ENCODE results near the gene CCNQ. TPM values are rescaled to one million over a fixed set of nuclear protein-coding genes. Genes with fewer than 3 reads are reported as not detected.

The CCNQ gene
- total RNA-seq, 2 donors from 2014 or later, result 33.8 to 55.9 TPM

DNA sequence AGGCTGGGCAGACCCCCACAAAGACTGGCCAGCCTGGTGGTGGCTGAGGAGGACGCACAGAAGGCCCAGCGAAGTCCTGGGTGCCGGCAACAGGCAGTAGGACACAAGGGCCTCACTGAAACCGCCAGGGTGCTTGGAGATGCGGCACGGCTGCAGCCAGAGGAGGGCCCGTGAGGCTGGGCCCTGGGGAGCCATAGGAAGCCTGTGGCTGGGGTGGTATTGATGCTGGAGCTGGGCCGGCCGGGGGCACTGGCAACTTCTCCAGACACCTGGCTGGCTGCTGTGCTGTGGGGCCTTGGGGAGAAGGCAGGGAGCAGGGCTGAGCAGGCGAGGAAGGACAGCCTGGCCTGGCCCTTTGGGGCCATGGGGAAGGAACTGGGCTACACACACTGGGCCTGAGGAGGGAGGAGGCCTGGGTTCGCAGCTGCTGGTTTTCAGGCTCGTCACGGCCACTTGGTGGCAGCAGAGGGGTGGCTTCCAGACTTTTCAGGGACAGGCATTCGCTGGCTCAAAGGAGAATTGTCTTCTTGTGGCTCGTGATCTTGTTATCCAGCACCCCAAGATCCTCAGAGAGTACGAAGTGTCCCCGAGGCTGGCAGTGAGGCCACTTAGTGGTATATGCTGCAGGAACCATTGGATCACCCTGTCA lies 44.3 kb downstream of the CCNQ start:
- H3K36me3 ChIP-seq, result no peaks in the 10 kb centered on the region
- H3K4me1 ChIP-seq (replicated peaks), result no peaks in the 10 kb centered on the region
- TF ChIP-seq POLR2AphosphoS5 (IDR thresholded peaks at IDR 0.05), result no peak
- TF ChIP-seq, protein P1, sequence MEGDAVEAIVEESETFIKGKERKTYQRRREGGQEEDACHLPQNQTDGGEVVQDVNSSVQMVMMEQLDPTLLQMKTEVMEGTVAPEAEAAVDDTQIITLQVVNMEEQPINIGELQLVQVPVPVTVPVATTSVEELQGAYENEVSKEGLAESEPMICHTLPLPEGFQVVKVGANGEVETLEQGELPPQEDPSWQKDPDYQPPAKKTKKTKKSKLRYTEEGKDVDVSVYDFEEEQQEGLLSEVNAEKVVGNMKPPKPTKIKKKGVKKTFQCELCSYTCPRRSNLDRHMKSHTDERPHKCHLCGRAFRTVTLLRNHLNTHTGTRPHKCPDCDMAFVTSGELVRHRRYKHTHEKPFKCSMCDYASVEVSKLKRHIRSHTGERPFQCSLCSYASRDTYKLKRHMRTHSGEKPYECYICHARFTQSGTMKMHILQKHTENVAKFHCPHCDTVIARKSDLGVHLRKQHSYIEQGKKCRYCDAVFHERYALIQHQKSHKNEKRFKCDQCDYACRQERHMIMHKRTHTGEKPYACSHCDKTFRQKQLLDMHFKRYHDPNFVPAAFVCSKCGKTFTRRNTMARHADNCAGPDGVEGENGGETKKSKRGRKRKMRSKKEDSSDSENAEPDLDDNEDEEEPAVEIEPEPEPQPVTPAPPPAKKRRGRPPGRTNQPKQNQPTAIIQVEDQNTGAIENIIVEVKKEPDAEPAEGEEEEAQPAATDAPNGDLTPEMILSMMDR (IDR thresholded peaks at IDR 0.05), result peak in 3 of 4 experiments; percentile 47 to 67 (median 59)
- no peak overlapping the region for H3K4me3 ChIP-seq
- intact Hi-C loops (cut with DNase I), result loop anchor here (10.0 kb wide), 1 partner anchor 150 kb away; no protein-coding TSS in a partner anchor
- peak; percentile 37 for DNase-seq (ENCODE audit: low spot score)
- H3K9me3 ChIP-seq, result no peaks in the 10 kb centered on the region
- WGBS, result 0% methylated on average over 4 of the region's 17 CpGs
- H3K27me3 ChIP-seq (replicated peaks; ENCODE audit: insufficient read depth), result no peaks in the 10 kb centered on the region
- no peak overlapping the region for H3K27ac ChIP-seq

DNA sequence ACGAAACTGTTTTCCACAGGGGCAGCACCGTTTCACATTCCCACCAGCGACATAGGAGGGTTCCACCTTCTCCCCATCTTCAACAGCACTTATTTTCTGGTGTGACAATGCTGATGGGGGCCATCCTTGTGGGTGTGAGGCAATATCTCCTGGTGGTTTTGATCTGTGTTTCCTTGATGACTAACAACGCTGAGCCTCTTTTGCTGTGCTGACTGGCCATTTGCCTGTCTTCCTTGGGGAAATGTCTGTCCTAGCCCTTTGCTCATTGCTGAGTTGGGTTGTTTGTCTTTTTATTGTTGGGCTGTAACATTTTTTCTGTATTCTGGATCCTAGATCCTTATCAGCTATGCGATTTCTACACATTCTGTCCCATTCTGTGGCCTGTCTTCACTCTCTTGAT lies 47.8 kb downstream of the CCNQ start:
- Histone ChIP-seq H3K36me3 (no peaks in the 10 kb centered on the region), H3K9me3 (no peaks in the 10 kb centered on the region), H3K4me3 (no peak overlapping the region), H3K27me3 (replicated peaks; ENCODE audit: insufficient read depth) (no peaks in the 10 kb centered on the region), H3K27ac (no peak overlapping the region), H3K4me1 (replicated peaks) (no peaks in the 10 kb centered on the region)
- TF ChIP-seq, protein P1 (IDR thresholded peaks at IDR 0.05), result no peak
- TF ChIP-seq POLR2AphosphoS5 (IDR thresholded peaks at IDR 0.05) (no peak), POLR2A (IDR thresholded peaks at IDR 0.05) (no peak)
- no peak for DNase-seq (ENCODE audit: low spot score)
- 67% methylated on average over 5 of the region's 5 CpGs for WGBS
- intact Hi-C loops (cut with DNase I), result loop anchor here (10.0 kb wide), 1 partner anchor 154 kb away; no protein-coding TSS in a partner anchor

DNA sequence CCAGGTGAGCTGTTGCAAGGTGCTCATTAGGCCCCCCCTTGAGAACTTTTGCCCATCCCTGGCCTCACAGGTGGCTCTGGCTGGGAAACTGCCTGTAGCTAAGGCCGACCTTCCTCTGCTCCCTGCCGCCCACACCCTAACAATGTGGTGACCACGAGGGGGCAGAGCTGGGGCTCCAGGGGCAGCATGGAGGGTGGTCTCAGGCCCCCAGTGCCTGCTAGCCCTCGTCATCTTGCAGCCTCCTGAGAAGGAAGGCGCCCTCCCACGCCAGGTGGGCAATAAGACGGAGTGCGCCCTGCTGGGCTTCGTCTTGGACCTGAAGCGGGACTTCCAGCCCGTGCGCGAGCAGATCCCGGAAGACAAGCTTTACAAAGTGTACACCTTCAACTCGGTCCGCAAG lies 49.1 kb downstream of the CCNQ start:
- Histone ChIP-seq H3K9me3 (no peaks in the 10 kb centered on the region), H3K4me3 (no peak overlapping the region), H3K27me3 (replicated peaks; ENCODE audit: insufficient read depth) (no peaks in the 10 kb centered on the region), H3K27ac (no peak overlapping the region), H3K36me3 (no peaks in the 10 kb centered on the region), H3K4me1 (replicated peaks) (no peaks in the 10 kb centered on the region)
- DNase-seq (ENCODE audit: low spot score), result no peak
- intact Hi-C loops (cut with DNase I), result loop anchor here (10.0 kb wide), 1 partner anchor 155 kb away; no protein-coding TSS in a partner anchor
- TF ChIP-seq POLR2AphosphoS5 (IDR thresholded peaks at IDR 0.05) (no peak), POLR2A (IDR thresholded peaks at IDR 0.05) (no peak)
- TF ChIP-seq, protein P1 (IDR thresholded peaks at IDR 0.05), result no peak
- 89% methylated on average over 16 of the region's 16 CpGs for WGBS

DNA sequence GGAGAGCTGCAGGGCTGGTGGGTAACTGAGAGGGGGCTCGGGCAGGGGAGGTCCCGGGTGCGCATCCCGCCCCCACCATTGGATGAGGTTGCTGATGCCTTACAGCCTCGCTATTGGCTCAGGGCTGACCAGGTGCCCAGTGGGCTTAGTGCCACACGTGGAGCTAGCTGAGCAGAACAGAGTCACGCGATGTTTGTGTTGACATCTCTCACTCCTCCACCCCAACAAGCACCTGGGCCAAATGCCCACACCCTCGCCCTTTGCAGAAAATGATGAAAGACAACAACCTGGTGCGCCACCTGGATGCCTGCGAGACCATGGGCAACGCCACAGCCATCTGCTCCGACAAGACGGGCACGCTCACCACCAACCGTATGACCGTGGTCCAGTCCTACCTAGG lies 49.7 kb downstream of the CCNQ start:
- Histone ChIP-seq H3K27ac (no peak overlapping the region), H3K4me3 (no peak overlapping the region), H3K36me3 (no peaks in the 10 kb centered on the region), H3K9me3 (no peaks in the 10 kb centered on the region), H3K27me3 (replicated peaks; ENCODE audit: insufficient read depth) (no peaks in the 10 kb centered on the region), H3K4me1 (replicated peaks) (no peaks in the 10 kb centered on the region)
- intact Hi-C loops (cut with DNase I), result no loop called here
- WGBS, result 83% methylated on average over 11 of the region's 17 CpGs
- no peak for DNase-seq (ENCODE audit: low spot score)
- TF ChIP-seq, protein P1 (IDR thresholded peaks at IDR 0.05), result no peak
- TF ChIP-seq POLR2AphosphoS5 (IDR thresholded peaks at IDR 0.05) (no peak), POLR2A (IDR thresholded peaks at IDR 0.05) (no peak)

DNA sequence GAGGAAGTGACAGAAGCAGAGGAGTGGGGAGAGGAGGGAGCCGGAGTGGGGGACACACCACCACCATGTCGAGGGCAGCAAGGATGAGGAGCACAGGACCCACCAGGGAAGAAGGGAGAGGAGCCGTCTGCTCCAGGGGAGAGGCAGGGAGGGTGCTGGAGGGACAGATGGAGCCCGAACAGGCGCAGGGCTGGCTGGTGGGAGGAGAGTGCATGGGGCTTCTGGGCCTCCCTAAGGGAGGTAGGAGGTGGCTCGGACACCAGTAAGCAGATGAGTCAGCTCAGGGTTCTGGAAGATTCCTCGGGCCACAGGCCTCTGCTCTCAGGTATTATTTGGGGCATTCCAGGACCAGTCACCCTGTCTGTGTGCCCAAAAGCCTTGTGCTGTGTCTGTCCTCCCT lies 51.7 kb downstream of the CCNQ start:
- 60% methylated on average over 7 of the region's 7 CpGs for WGBS
- H3K4me1 ChIP-seq (replicated peaks), result no peaks in the 10 kb centered on the region
- no peaks in the 10 kb centered on the region for H3K9me3 ChIP-seq
- H3K36me3 ChIP-seq, result no peaks in the 10 kb centered on the region
- intact Hi-C loops (cut with DNase I), result no loop called here
- no peak overlapping the region for H3K4me3 ChIP-seq
- no peak for DNase-seq (ENCODE audit: low spot score)
- no peak overlapping the region for H3K27ac ChIP-seq
- TF ChIP-seq POLR2A (IDR thresholded peaks at IDR 0.05) (no peak), POLR2AphosphoS5 (IDR thresholded peaks at IDR 0.05) (no peak)
- TF ChIP-seq, protein P1 (IDR thresholded peaks at IDR 0.05), result no peak
- no peaks in the 10 kb centered on the region for H3K27me3 ChIP-seq (replicated peaks; ENCODE audit: insufficient read depth)
